ENCODE data around the gene CST9L. TPM values are rescaled to one million over a fixed set of nuclear protein-coding genes. Genes with fewer than 3 reads are reported as not detected.

The CST9L gene
- total RNA-seq, 1 experiment from 2014 or later: not detected

DNA sequence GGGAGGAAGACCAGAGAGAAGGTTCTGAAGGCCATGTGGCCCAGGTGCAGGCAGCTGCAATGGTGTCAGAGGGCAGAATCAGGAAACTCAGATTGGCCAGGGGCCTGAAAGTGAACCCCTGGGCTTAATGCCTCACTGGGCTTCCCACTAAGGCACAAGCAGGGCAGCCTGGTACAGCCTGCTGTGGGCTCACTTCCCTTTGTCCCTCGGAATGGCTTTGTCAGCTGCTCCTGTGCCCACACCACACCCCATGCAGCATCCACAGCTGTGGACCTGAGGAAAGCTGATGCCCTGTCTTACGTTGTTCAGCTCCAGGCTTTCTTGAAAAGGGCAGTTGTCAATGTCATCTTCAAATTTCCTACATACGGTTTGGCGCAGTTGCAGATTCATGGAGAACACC is 35.0 kb upstream of the CST9L start (continued):
- TF ChIP-seq, protein P1, sequence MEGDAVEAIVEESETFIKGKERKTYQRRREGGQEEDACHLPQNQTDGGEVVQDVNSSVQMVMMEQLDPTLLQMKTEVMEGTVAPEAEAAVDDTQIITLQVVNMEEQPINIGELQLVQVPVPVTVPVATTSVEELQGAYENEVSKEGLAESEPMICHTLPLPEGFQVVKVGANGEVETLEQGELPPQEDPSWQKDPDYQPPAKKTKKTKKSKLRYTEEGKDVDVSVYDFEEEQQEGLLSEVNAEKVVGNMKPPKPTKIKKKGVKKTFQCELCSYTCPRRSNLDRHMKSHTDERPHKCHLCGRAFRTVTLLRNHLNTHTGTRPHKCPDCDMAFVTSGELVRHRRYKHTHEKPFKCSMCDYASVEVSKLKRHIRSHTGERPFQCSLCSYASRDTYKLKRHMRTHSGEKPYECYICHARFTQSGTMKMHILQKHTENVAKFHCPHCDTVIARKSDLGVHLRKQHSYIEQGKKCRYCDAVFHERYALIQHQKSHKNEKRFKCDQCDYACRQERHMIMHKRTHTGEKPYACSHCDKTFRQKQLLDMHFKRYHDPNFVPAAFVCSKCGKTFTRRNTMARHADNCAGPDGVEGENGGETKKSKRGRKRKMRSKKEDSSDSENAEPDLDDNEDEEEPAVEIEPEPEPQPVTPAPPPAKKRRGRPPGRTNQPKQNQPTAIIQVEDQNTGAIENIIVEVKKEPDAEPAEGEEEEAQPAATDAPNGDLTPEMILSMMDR (IDR thresholded peaks at IDR 0.05 in 2 of 3, conservative IDR thresholded peaks at IDR 0.05 in 1 of 3; ENCODE audit: borderline replicate concordance in 1 of 3, insufficient read depth in 1 of 3, low read depth in 2 of 3, low read length in 2 of 3): no peak
- no peak for TF ChIP-seq FOSL1 (IDR thresholded peaks at IDR 0.05; ENCODE audit: low read depth)
- no peak for TF ChIP-seq TCF7L2 (IDR thresholded peaks at IDR 0.05; ENCODE audit: borderline replicate concordance, extremely low read depth, insufficient read depth, insufficient read length)
- no peak for TF ChIP-seq ZNF274 (IDR thresholded peaks at IDR 0.05; ENCODE audit: low read depth, low read length)
- no peak for TF ChIP-seq YY1 (IDR thresholded peaks at IDR 0.05; ENCODE audit: extremely low read depth, insufficient replicate concordance, low read depth, low read length)

DNA sequence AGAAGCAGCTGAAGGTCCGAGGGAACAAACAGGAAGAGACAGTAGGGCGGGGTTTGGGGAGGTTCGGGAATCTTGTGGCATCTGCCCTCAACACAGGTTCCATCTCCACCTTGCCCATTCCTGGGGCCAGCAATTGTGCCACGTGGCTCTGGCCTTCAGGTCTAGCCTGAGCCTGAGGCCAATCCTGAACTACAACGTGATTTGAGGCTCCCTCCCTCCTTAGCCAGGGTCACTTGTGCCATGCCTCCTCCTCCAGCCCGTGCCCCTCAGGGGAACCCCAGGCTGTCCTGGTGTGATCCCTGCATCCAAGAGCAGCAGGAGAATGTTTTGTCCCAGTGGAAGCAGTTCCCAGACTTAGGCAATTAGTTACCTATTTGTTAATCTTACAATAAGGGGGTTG is 34.4 kb upstream of the CST9L start:
- H3K27me3 ChIP-seq (ENCODE audit: insufficient read depth, low read length): peaks cover 38% of the 10 kb centered on the region
- CTCF ChIA-PET: no interaction called here
- H3K9me2 ChIP-seq (ENCODE audit: insufficient read depth): no peaks in the 10 kb centered on the region
- H3K9ac ChIP-seq (ENCODE audit: low read length): no peak overlapping the region
- H3K36me3 ChIP-seq (ENCODE audit: control insufficient read depth in 1 of 2, insufficient read depth in 2 of 2, low read length in 2 of 2): no peaks in the 10 kb centered on the region
- H2AFZ ChIP-seq (ENCODE audit: low read depth, low read length, poor library complexity, severe bottlenecking): no peak overlapping the region
- POLR2A ChIA-PET: no interaction called here
- H3K4me3 ChIP-seq (replicated peaks in 1 of 2; ENCODE audit: low read depth in 1 of 2, low read length in 2 of 2): no peak overlapping the region
- no peak for TF ChIP-seq YY1 (IDR thresholded peaks at IDR 0.05; ENCODE audit: extremely low read depth, insufficient replicate concordance, low read depth, low read length)
- no peak for TF ChIP-seq ZFX (IDR thresholded peaks at IDR 0.05)
- TF ChIP-seq CEBPB (IDR thresholded peaks at IDR 0.05; ENCODE audit: low read depth): no peak
- no peak for TF ChIP-seq ZNF274 (IDR thresholded peaks at IDR 0.05; ENCODE audit: low read depth, low read length)
- TF ChIP-seq EGR1 (IDR thresholded peaks at IDR 0.05; ENCODE audit: low read depth): no peak
- TF ChIP-seq RAD21 (IDR thresholded peaks at IDR 0.05; ENCODE audit: low read depth): no peak
- no peak for TF ChIP-seq ELF1 (IDR thresholded peaks at IDR 0.05; ENCODE audit: borderline replicate concordance, low read depth)
- intact Hi-C loops (cut with micrococcal nuclease): no loop called here
- no peaks in the 10 kb centered on the region for H3K4me1 ChIP-seq (ENCODE audit: control insufficient read depth in 1 of 2, insufficient read depth in 2 of 2, low read length in 2 of 2)
- RAD21 ChIA-PET (ENCODE audit: low non-redundant PET in 1 of 2, low total read pairs in 2 of 2, uncharacterized antibody in 2 of 2, unreplicated experiment in 2 of 2): no interaction called here
- H3K9me3 ChIP-seq (ENCODE audit: control insufficient read depth in 1 of 2, insufficient read depth in 1 of 2, low read depth in 1 of 2, low read length in 2 of 2): no peaks in the 10 kb centered on the region
- H4K20me1 ChIP-seq (ENCODE audit: insufficient read depth): no peaks in the 10 kb centered on the region
- ATAC-seq (no peak), DNase-seq (ENCODE audit: low read depth, low spot score) (no peak)
- no peak overlapping the region for H3K27ac ChIP-seq (ENCODE audit: low read depth, low read length)
- H3K4me2 ChIP-seq (ENCODE audit: low read length): no peak overlapping the region
- H3K79me2 ChIP-seq (ENCODE audit: insufficient read depth, low read length): no peaks in the 10 kb centered on the region
- BruUV-seq (replicated peaks): no TSS peak
